H1 (cell line): ENCODE results near the gene ANKRD36C. TPM values are rescaled to one million over a fixed set of nuclear protein-coding genes. Genes with fewer than 3 reads are reported as not detected.
A peak's percentile ranks its signal among the peaks of the same experiment; 100 is the strongest.
"Not testable (repeated sequence)": the region's sequence is repeated elsewhere in the genome, so short reads cannot be mapped to it uniquely, and the experiment has no call there.

Experiments used
- CTCF ChIA-PET: fragments of 300-600 bp; sonication (Branson Sonifier 250); formaldehyde crosslinking; loops from one replicate; lab custom pipeline; 2021; ENCODE audit not compliant: partially characterized antibody; lab: Charles Lee
- POLR2A ChIA-PET: fragments of 300-600 bp; sonication (Branson Sonifier 250); formaldehyde crosslinking; loops from one replicate; lab custom pipeline; 2021; ENCODE audit warnings: inconsistent platforms; ENCODE audit not compliant: partially characterized antibody; lab: Charles Lee
- DNase-seq, 2 experiments: peaks; one replicate each; pipeline versions ENCODE4 v3.0.0 to v3.0.0-alpha.2; 2010 to 2022; ENCODE audit warnings: low spot score in 2 of 2, low read depth in 1 of 2, mixed read lengths in 1 of 2
- FAIRE-seq: peaks from 2 replicates; lab custom pipeline; 2011; peaks lifted over from hg19 to GRCh38; lab: Jason Lieb, UNC
- H2AFZ ChIP-seq: 2 replicates; pipeline ENCODE4 v1.8.1; 2012; ENCODE audit warnings: low read length, inconsistent platforms
- H2AK5ac ChIP-seq: 2 replicates; pipeline ENCODE4 v1.6.1; 2013; ENCODE audit warnings: low read depth, low read length
- H2BK120ac ChIP-seq: replicated peaks from 2 replicates; pipeline ENCODE3; 2013; ENCODE audit warnings: low read depth, low read length, inconsistent platforms
- H2BK12ac ChIP-seq: 2 replicates; pipeline ENCODE4 v1.6.1; 2013; ENCODE audit warnings: low read depth, low read length
- H2BK15ac ChIP-seq: 2 replicates; pipeline ENCODE4 v1.6.1; 2013; ENCODE audit warnings: low read length
- H2BK20ac ChIP-seq: 2 replicates; pipeline ENCODE4 v1.6.1; 2013; ENCODE audit warnings: low read length
- H2BK5ac ChIP-seq: 2 replicates; pipeline ENCODE4 v1.6.1; 2013; ENCODE audit warnings: low read depth, low read length
- H3K14ac ChIP-seq: 2 replicates; pipeline ENCODE4 v1.6.1; 2013; ENCODE audit warnings: inconsistent platforms; ENCODE audit not compliant: insufficient read length
- H3K18ac ChIP-seq: 2 replicates; pipeline ENCODE4 v1.6.1; 2013; ENCODE audit warnings: low read length; ENCODE audit errors: extremely low read depth
- H3K23ac ChIP-seq: 2 replicates; pipeline ENCODE4 v1.6.1; 2013; ENCODE audit warnings: inconsistent platforms; ENCODE audit not compliant: insufficient read length
- H3K23me2 ChIP-seq: 2 replicates; pipeline ENCODE4 v1.6.1; 2013; ENCODE audit warnings: low read depth, low read length
- H3K27ac ChIP-seq: 2 replicates; pipeline ENCODE4 v1.6.1; 2011; ENCODE audit warnings: low read depth, low read length, inconsistent platforms
- H3K27me3 ChIP-seq, 4 experiments: replicated peaks in 1 of 4; 1 replicate in 1 of 4; 2 replicates in 3 of 4; pipeline versions ENCODE4 v1.6.1 to v1.8.1; 2011 to 2013; ENCODE audit warnings: low read length in 3 of 4, mild to moderate bottlenecking in 3 of 4, inconsistent platforms in 2 of 4, mixed read lengths in 2 of 4, moderate library complexity in 1 of 4; ENCODE audit not compliant: control insufficient read depth in 3 of 4, insufficient read depth in 3 of 4; ENCODE audit errors: extremely low read depth in 1 of 4
- H3K36me3 ChIP-seq, 4 experiments: 2 replicates each; pipeline versions ENCODE4 v1.6.1 to v1.8.1; 2011 to 2013; ENCODE audit warnings: mild to moderate bottlenecking in 4 of 4, low read length in 3 of 4, moderate library complexity in 2 of 4, control low read depth in 1 of 4, inconsistent platforms in 1 of 4; ENCODE audit not compliant: insufficient read depth in 4 of 4, control insufficient read depth in 2 of 4
- H3K4ac ChIP-seq: replicated peaks from 2 replicates; pipeline ENCODE3; 2013; ENCODE audit warnings: low read length, low read depth, mixed read lengths, inconsistent platforms; ENCODE audit not compliant: insufficient read length
- H3K4me1 ChIP-seq, 4 experiments: replicated peaks in 1 of 4; 1 replicate in 1 of 4; 2 replicates in 3 of 4; pipeline versions ENCODE4 v1.6.1 to v1.8.1; 2011 to 2013; ENCODE audit warnings: low read length in 3 of 4, inconsistent platforms in 2 of 4, mixed read lengths in 1 of 4; ENCODE audit not compliant: insufficient read depth in 4 of 4, control insufficient read depth in 3 of 4
- H3K4me2 ChIP-seq, 2 experiments: 2 replicates each; pipeline versions ENCODE4 v1.6.1 to v1.8.1; 2011 to 2013; ENCODE audit warnings: low read depth in 2 of 2, low read length in 2 of 2, control low read depth in 1 of 2, inconsistent platforms in 1 of 2, mild to moderate bottlenecking in 1 of 2; ENCODE audit not compliant: insufficient read depth in 1 of 2
- H3K4me3 ChIP-seq, 4 experiments: fragments of 200-600, 300-600 bp in 1 of 4; sonication (generic), shearing (Covaris generic), sonication (Bioruptor Twin) in 1 of 4; 2 replicates each; pipeline versions ENCODE4 v1.5.1 to v1.8.1; 2011 to 2016; ENCODE audit warnings: low read length in 4 of 4, low read depth in 3 of 4, control low read depth in 2 of 4, inconsistent platforms in 2 of 4, mild to moderate bottlenecking in 2 of 4, mixed read lengths in 1 of 4, moderate library complexity in 1 of 4; ENCODE audit not compliant: insufficient read depth in 2 of 4; ENCODE audit errors: extremely low read depth in 1 of 4
- H3K56ac ChIP-seq: replicated peaks from 2 replicates; pipeline ENCODE3; 2013; ENCODE audit warnings: low read depth, mild to moderate bottlenecking, mixed read lengths, low read length, inconsistent platforms; ENCODE audit not compliant: insufficient read length
- H3K79me1 ChIP-seq: 2 replicates; pipeline ENCODE4 v1.6.1; 2013; ENCODE audit warnings: low read depth, low read length, control low read depth
- H3K79me2 ChIP-seq, 2 experiments: 2 replicates each; pipeline versions ENCODE4 v1.6.1 to v1.8.1; 2012 to 2013; ENCODE audit warnings: low read length in 2 of 2, mild to moderate bottlenecking in 2 of 2, inconsistent platforms in 1 of 2; ENCODE audit not compliant: insufficient read depth in 2 of 2, control insufficient read depth in 1 of 2
- H3K9ac ChIP-seq, 4 experiments: replicated peaks in 1 of 4; 1 replicate in 1 of 4; 2 replicates in 3 of 4; pipeline versions ENCODE4 v1.6.1 to v1.8.1; 2011 to 2013; ENCODE audit warnings: low read depth in 3 of 4, low read length in 3 of 4, control low read depth in 2 of 4, mild to moderate bottlenecking in 2 of 4, moderate library complexity in 2 of 4, inconsistent platforms in 1 of 4; ENCODE audit errors: extremely low read depth in 1 of 4
- H3K9me3 ChIP-seq, 2 experiments: 2 replicates each; pipeline versions ENCODE4 v1.6.1 to v1.8.1; 2012 to 2013; ENCODE audit warnings: mild to moderate bottlenecking in 2 of 2, moderate library complexity in 2 of 2, control low read depth in 1 of 2, inconsistent platforms in 1 of 2, low read depth in 1 of 2, low read length in 1 of 2, mixed read lengths in 1 of 2; ENCODE audit not compliant: insufficient read depth in 2 of 2
- H4K20me1 ChIP-seq, 2 experiments: replicated peaks in 1 of 2; 2 replicates each; pipeline versions ENCODE3 to v1.8.1; 2011 to 2013; ENCODE audit warnings: inconsistent platforms in 2 of 2, low read length in 2 of 2, mild to moderate bottlenecking in 1 of 2; ENCODE audit not compliant: insufficient read depth in 2 of 2, control insufficient read depth in 1 of 2
- H4K5ac ChIP-seq: 2 replicates; pipeline ENCODE4 v1.6.1; 2013; ENCODE audit warnings: low read length, low read depth, mixed read lengths, inconsistent platforms; ENCODE audit not compliant: insufficient read length
- H4K8ac ChIP-seq: 2 replicates; pipeline ENCODE4 v1.8.0; 2013; ENCODE audit warnings: mild to moderate bottlenecking, moderate library complexity, low read length, inconsistent platforms; ENCODE audit not compliant: insufficient read depth; ENCODE audit errors: extremely low read depth
- H4K91ac ChIP-seq: replicated peaks from 2 replicates; pipeline ENCODE3; 2013; ENCODE audit warnings: low read length, mixed read lengths, inconsistent platforms; ENCODE audit not compliant: insufficient read length
- CTCF ChIP-seq, 3 experiments: IDR thresholded peaks; 1 replicate in 2 of 3; 2 replicates in 1 of 3; pipeline versions ENCODE4 v1.5.1 to v1.6.1; 2011; ENCODE audit warnings: low read length in 3 of 3, mild to moderate bottlenecking in 3 of 3, inconsistent platforms in 2 of 3, low read depth in 1 of 3, moderate library complexity in 1 of 3; ENCODE audit not compliant: insufficient read depth in 1 of 3; ENCODE audit errors: control extremely low read depth in 1 of 3
- RAD21 ChIP-seq, 2 experiments: IDR thresholded peaks in 1 of 2; conservative IDR thresholded peaks in 1 of 2; 2 replicates each; pipeline ENCODE4 v1.6.1; 2011; ENCODE audit warnings: low read depth in 2 of 2, low read length in 2 of 2, improper control_type of control experiment in 1 of 2, inconsistent platforms in 1 of 2, mild to moderate bottlenecking in 1 of 2, moderate library complexity in 1 of 2
- WGBS, 2 experiments: shearing (Covaris generic) in 1 of 2; methylation state at CpG; one replicate each; pipeline versions ENCODE4 v1.1.6 to v1.1.7; 2013 to 2015; ENCODE audit warnings: low lambda C conversion rate in 2 of 2, mixed read lengths in 2 of 2, inconsistent platforms in 1 of 2, low coverage in 1 of 2, missing lambda C conversion rate in 1 of 2; ENCODE audit not compliant: insufficient replicate concordance in 2 of 2, insufficient coverage in 1 of 2, insufficient read length in 1 of 2; ENCODE audit errors: extremely low coverage in 1 of 2, missing lambda C conversion rate in 1 of 2; 5-methylcytosine and 5-hydroxymethylcytosine counted together
- polyA plus RNA-seq, 7 experiments: library from polyadenylated mRNA; depleted of rRNA in 3 of 7; stranded (reverse) in 5 of 7; unstranded in 2 of 7; fragments of >200 nt in 5 of 7; fragments of 200-250 nt in 2 of 7; gene quantifications; 1 replicate in 5 of 7; 2 replicates in 1 of 7; 4 replicates in 1 of 7; pipeline versions ENCODE4 v1.2.1 to v1.2.3, GENCODE V29; 2011 to 2013; ENCODE audit warnings: missing spikeins in 2 of 7, mixed read lengths in 2 of 7
- total RNA-seq: library from RNA; stranded (reverse); fragmentation: NEBNext Ultra II Directional; extraction: Animal tissue kit (Norgen Biotek cat#: 25700); gene quantifications from 2 replicates; pipeline ENCODE4 v1.2.1, GENCODE V29; 2021

ANKRD36C gene
- total and polyA plus RNA-seq, 2 of the 8 experiments (the other 6 are each of a cell fraction or from before 2014, with no cell fraction given): 1.1 to 7.3 TPM

- 62% methylated on average over 13 of the region's 19 CpGs; no CpG with 5 or more reads in 1 of the 2 experiments for WGBS, 2 experiments
- H3K9me3 ChIP-seq, H4K5ac ChIP-seq, H3K27ac ChIP-seq, H4K91ac ChIP-seq, H3K4ac ChIP-seq, H3K4me1 ChIP-seq, H3K56ac ChIP-seq, H3K27me3 ChIP-seq, H2BK20ac ChIP-seq, H3K23ac ChIP-seq, H3K36me3 ChIP-seq, H3K9ac ChIP-seq, POLR2A ChIA-PET, H2BK5ac ChIP-seq, H2AFZ ChIP-seq, H2AK5ac ChIP-seq, H3K4me3 ChIP-seq, H3K79me1 ChIP-seq, H3K18ac ChIP-seq, H3K14ac ChIP-seq, H3K23me2 ChIP-seq, H2BK12ac ChIP-seq, H2BK120ac ChIP-seq, H4K8ac ChIP-seq, H3K79me2 ChIP-seq, H2BK15ac ChIP-seq, FAIRE-seq, H3K4me2 ChIP-seq, H4K20me1 ChIP-seq: not testable (repeated sequence)
- CTCF ChIA-PET: interaction anchor here (0.6 to 4.6 kb wide), 36 partner anchors 9 to 301 kb away, joined by 3 to 40 read pairs (median 4); partner anchors contain the start of genes ADRA2B and ASTL
- TF ChIP-seq CTCF (IDR thresholded peaks at IDR 0.05; ENCODE audit: control extremely low read depth in 1 of 3, insufficient read depth in 1 of 3, low read depth in 1 of 3, low read length in 3 of 3): peak; percentile 78 to 83 (median 82)
- TF ChIP-seq RAD21 (IDR thresholded peaks at IDR 0.05 in 1 of 2, conservative IDR thresholded peaks at IDR 0.05 in 1 of 2; ENCODE audit: low read depth in 2 of 2, low read length in 2 of 2): peak; percentile 85 to 88
- peak; percentile 31 to 88 for DNase-seq
These were observed 31.2 kb upstream of the ANKRD36C start for GRCh38 chr2:96022701-96023447.
